Trophoblast cell (in vitro differentiated cells and primary cell): ENCODE results near the gene ARHGAP26.

Experiments
- DNase-seq, 2 donors: peaks; one replicate each; pipeline ENCODE4 v3.0.0-alpha.2; 2016
- H2AFZ ChIP-seq: 2 replicates; pipeline ENCODE4 v1.6.1; 2013; ENCODE audit warnings: low read length, moderate library complexity, mild to moderate bottlenecking; ENCODE audit not compliant: insufficient read depth, poor library complexity
- H2AK5ac ChIP-seq: 2 replicates; pipeline ENCODE4 v1.6.1; 2013; ENCODE audit warnings: mild to moderate bottlenecking, low read length
- H2BK120ac ChIP-seq: 2 replicates; pipeline ENCODE4 v1.6.1; 2013; ENCODE audit warnings: low read length, mild to moderate bottlenecking, moderate library complexity; ENCODE audit not compliant: insufficient read depth, poor library complexity
- H2BK12ac ChIP-seq: 2 replicates; pipeline ENCODE4 v1.6.1; 2013; ENCODE audit warnings: mild to moderate bottlenecking, low read length, moderate library complexity
- H2BK5ac ChIP-seq: 2 replicates; pipeline ENCODE4 v1.6.1; 2013; ENCODE audit warnings: low read length, low read depth, moderate library complexity, mild to moderate bottlenecking; ENCODE audit not compliant: poor library complexity
- H3K14ac ChIP-seq: 2 replicates; pipeline ENCODE4 v1.6.1; 2013; ENCODE audit warnings: mild to moderate bottlenecking, low read length
- H3K18ac ChIP-seq: 2 replicates; pipeline ENCODE4 v1.6.1; 2013; ENCODE audit warnings: mild to moderate bottlenecking, low read length
- H3K23ac ChIP-seq: 2 replicates; pipeline ENCODE4 v1.6.1; 2013; ENCODE audit warnings: low read length
- H3K27ac ChIP-seq: 2 replicates; pipeline ENCODE4 v1.5.1; 2013; ENCODE audit warnings: low read depth, mild to moderate bottlenecking, inconsistent platforms, low read length, moderate library complexity
- H3K27me3 ChIP-seq: 2 replicates; pipeline ENCODE4 v1.6.1; 2013; ENCODE audit warnings: inconsistent platforms, mild to moderate bottlenecking, low read length, moderate library complexity; ENCODE audit not compliant: insufficient read depth
- H3K36me3 ChIP-seq, 2 experiments: 1 replicate in 1 of 2; 2 replicates in 1 of 2; pipeline ENCODE4 v1.6.1; 2013; ENCODE audit warnings: low read length in 2 of 2, mild to moderate bottlenecking in 2 of 2, moderate library complexity in 1 of 2; ENCODE audit not compliant: insufficient read depth in 2 of 2, control insufficient read depth in 1 of 2
- H3K4ac ChIP-seq: 2 replicates; pipeline ENCODE4 v1.6.1; 2013; ENCODE audit warnings: low read depth, mild to moderate bottlenecking, low read length, moderate library complexity
- H3K4me1 ChIP-seq, 2 experiments: 1 replicate in 1 of 2; 2 replicates in 1 of 2; pipeline ENCODE4 v1.6.1; 2013; ENCODE audit warnings: low read length in 2 of 2, mild to moderate bottlenecking in 2 of 2, moderate library complexity in 1 of 2; ENCODE audit not compliant: insufficient read depth in 2 of 2, control insufficient read depth in 1 of 2
- H3K4me2 ChIP-seq: 2 replicates; pipeline ENCODE4 v1.6.1; 2013; ENCODE audit warnings: inconsistent platforms, mild to moderate bottlenecking, low read length, moderate library complexity
- H3K4me3 ChIP-seq: 2 replicates; pipeline ENCODE4 v1.5.1; 2013; ENCODE audit warnings: mild to moderate bottlenecking, low read depth, low read length, inconsistent platforms
- H3K79me1 ChIP-seq: one replicate; pipeline ENCODE4 v1.6.1; 2013; ENCODE audit warnings: low read length
- H3K79me2 ChIP-seq: 2 replicates; pipeline ENCODE4 v1.6.1; 2013; ENCODE audit warnings: low read length, mild to moderate bottlenecking; ENCODE audit not compliant: control insufficient read depth, insufficient read depth, poor library complexity
- H3K9ac ChIP-seq: 2 replicates; pipeline ENCODE4 v1.6.1; 2013; ENCODE audit warnings: mild to moderate bottlenecking, low read length
- H3K9me3 ChIP-seq: 2 replicates; pipeline ENCODE4 v1.6.1; 2013; ENCODE audit warnings: low read depth, mild to moderate bottlenecking, control low read depth, inconsistent platforms, low read length; ENCODE audit not compliant: insufficient read depth
- H4K12ac ChIP-seq: 2 replicates; pipeline ENCODE4 v1.6.1; 2013; ENCODE audit warnings: low read depth, mild to moderate bottlenecking, low read length, moderate library complexity
- H4K8ac ChIP-seq: 2 replicates; pipeline ENCODE4 v1.6.1; 2013; ENCODE audit warnings: low read depth, mild to moderate bottlenecking, low read length, moderate library complexity
- H4K91ac ChIP-seq: one replicate; pipeline ENCODE4 v1.6.1; 2013; ENCODE audit warnings: low read depth, mild to moderate bottlenecking, low read length, moderate library complexity
- WGBS: extraction: QIAGEN DNeasy Blood & Tissue Kit; methylation state at CpG from one replicate; pipeline ENCODE4 v1.1.7; 2013; ENCODE audit warnings: missing lambda C conversion rate; ENCODE audit not compliant: insufficient read length, insufficient coverage; ENCODE audit errors: extremely low coverage; 5-methylcytosine and 5-hydroxymethylcytosine counted together

Gene ARHGAP26

DNA sequence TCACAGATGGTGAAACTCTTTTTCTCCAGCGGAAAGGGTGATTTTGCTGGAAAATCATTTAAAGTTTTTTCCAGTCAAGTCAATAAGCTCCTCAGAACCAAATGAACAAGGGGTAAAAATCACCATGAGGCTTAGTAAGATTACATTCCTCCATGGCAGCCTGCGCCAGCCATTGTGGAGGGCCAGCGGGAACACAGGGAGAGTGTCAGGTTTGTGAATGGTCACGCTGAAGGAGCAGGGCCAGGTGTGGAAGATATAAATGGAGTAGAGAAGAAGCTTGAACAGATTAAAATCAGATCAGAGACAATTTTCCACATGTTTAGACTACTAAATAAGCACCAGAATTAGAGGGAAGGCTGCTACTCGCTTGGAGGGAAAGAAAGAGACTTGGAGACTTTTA is 424.5 kb downstream of the ARHGAP26 start:
- no peaks in the 10 kb centered on the region for H3K27me3 ChIP-seq
- no peak overlapping the region for H2BK120ac ChIP-seq
- no peak overlapping the region for H3K4ac ChIP-seq
- no peaks in the 10 kb centered on the region for H3K4me1 ChIP-seq
- H2BK12ac ChIP-seq = no peak overlapping the region
- no peak overlapping the region for H2BK5ac ChIP-seq
- no CpG with 5 or more reads among the region's 5 CpGs for WGBS
- H4K91ac ChIP-seq = no peak overlapping the region
- H3K27ac ChIP-seq = no peak overlapping the region
- H3K79me1 ChIP-seq = no peaks in the 10 kb centered on the region
- H3K18ac ChIP-seq = no peak overlapping the region
- DNase-seq = no peak
- no peaks in the 10 kb centered on the region for H3K36me3 ChIP-seq
- no peak overlapping the region for H3K14ac ChIP-seq
- no peak overlapping the region for H3K9ac ChIP-seq
- no peak overlapping the region for H4K8ac ChIP-seq
- no peak overlapping the region for H3K4me3 ChIP-seq
- H4K12ac ChIP-seq = no peak overlapping the region
- no peak overlapping the region for H2AFZ ChIP-seq
- no peak overlapping the region for H3K4me2 ChIP-seq
- peaks cover 1% of the 10 kb centered on the region for H3K9me3 ChIP-seq
- no peak overlapping the region for H2AK5ac ChIP-seq
- H3K23ac ChIP-seq = no peak overlapping the region
- no peaks in the 10 kb centered on the region for H3K79me2 ChIP-seq

DNA sequence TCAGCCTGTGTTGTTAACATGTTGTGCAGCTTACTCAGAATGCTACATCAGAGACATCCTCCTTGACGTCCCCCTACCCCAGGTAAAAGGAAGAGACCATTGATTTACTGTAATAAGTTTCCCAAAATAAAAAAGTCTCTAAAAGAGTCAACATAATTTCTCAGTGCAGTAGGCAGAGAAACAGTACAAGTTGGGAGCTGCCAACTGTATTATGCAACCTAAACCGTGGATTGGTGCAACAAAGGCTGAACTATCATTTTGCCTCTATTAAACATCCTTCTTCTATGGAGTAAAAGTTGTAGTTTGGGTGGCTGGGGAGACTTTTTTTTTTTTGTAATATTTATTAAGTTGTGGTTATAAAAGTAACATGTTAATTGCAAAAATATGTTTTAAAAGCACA is 425.3 kb downstream of the ARHGAP26 start:
- Histone ChIP-seq H2AFZ (no peak overlapping the region), H3K4me3 (no peak overlapping the region), H4K12ac (no peak overlapping the region), H2AK5ac (no peak overlapping the region), H2BK5ac (no peak overlapping the region), H3K23ac (no peak overlapping the region), H3K18ac (no peak overlapping the region), H2BK120ac (no peak overlapping the region), H3K4me1 (no peaks in the 10 kb centered on the region), H3K9me3 (no peaks in the 10 kb centered on the region), H2BK12ac (no peak overlapping the region), H4K8ac (no peak overlapping the region), H3K27me3 (no peaks in the 10 kb centered on the region), H3K79me1 (no peaks in the 10 kb centered on the region), H3K36me3 (no peaks in the 10 kb centered on the region), H3K14ac (no peak overlapping the region), H3K4ac (no peak overlapping the region), H3K4me2 (no peak overlapping the region), H4K91ac (no peak overlapping the region), H3K79me2 (no peaks in the 10 kb centered on the region), H3K9ac (no peak overlapping the region), H3K27ac (no peak overlapping the region)
- no CpG with 5 or more reads among the region's 2 CpGs for WGBS
- DNase-seq = no peak

- Histone ChIP-seq H2BK120ac (no peak overlapping the region), H3K23ac (no peak overlapping the region), H4K91ac (no peak overlapping the region), H3K14ac (no peak overlapping the region), H3K4me2 (no peak overlapping the region), H4K12ac (no peak overlapping the region), H3K4me1 (no peaks in the 10 kb centered on the region), H2BK5ac (no peak overlapping the region), H3K27ac (no peak overlapping the region), H3K79me2 (no peaks in the 10 kb centered on the region), H3K27me3 (no peaks in the 10 kb centered on the region), H3K79me1 (no peaks in the 10 kb centered on the region), H3K4me3 (no peak overlapping the region), H3K9ac (no peak overlapping the region), H2BK12ac (no peak overlapping the region), H3K36me3 (no peaks in the 10 kb centered on the region), H3K9me3 (no peaks in the 10 kb centered on the region), H2AFZ (no peak overlapping the region), H2AK5ac (no peak overlapping the region), H3K18ac (no peak overlapping the region), H3K4ac (no peak overlapping the region), H4K8ac (no peak overlapping the region)
- WGBS = no CpG with 5 or more reads among the region's 3 CpGs
- DNase-seq = no peak
These were observed 426.6 kb downstream of the ARHGAP26 start for GRCh38 chr5:143196601-143197259.

GRCh38 chr5:143197260-143197656 is 427.1 kb downstream of the ARHGAP26 start:
- Histone ChIP-seq H3K79me1 (no peaks in the 10 kb centered on the region), H3K23ac (no peak overlapping the region), H3K9ac (no peak overlapping the region), H2BK120ac (no peak overlapping the region), H3K4me2 (no peak overlapping the region), H2AK5ac (no peak overlapping the region), H2BK5ac (no peak overlapping the region), H4K12ac (no peak overlapping the region), H3K4me1 (no peaks in the 10 kb centered on the region), H3K79me2 (no peaks in the 10 kb centered on the region), H4K91ac (no peak overlapping the region), H3K36me3 (no peaks in the 10 kb centered on the region), H3K14ac (no peak overlapping the region), H4K8ac (no peak overlapping the region), H3K27me3 (no peaks in the 10 kb centered on the region), H2BK12ac (no peak overlapping the region), H3K4ac (no peak overlapping the region), H3K9me3 (no peaks in the 10 kb centered on the region), H3K18ac (no peak overlapping the region), H3K27ac (no peak overlapping the region), H3K4me3 (no peak overlapping the region), H2AFZ (no peak overlapping the region)
- no peak for DNase-seq
